CD4-positive, alpha-beta T cell treated with Interleukin-4 for 4 hours (primary cell): ENCODE results near the gene C5orf15.
"Not testable (repeated sequence)": the region's sequence is repeated elsewhere in the genome, so short reads cannot be mapped to it uniquely, and the experiment has no call there.

ENCODE experiments used
- DNase-seq: peaks from one replicate; pipeline ENCODE4 v3.0.0-alpha.2; 2020

C5orf15 gene

GRCh38 chr5:133935991-133936650 lies 32.3 kb downstream of the C5orf15 start:
- DNase-seq, result not testable (repeated sequence)

- no peak for DNase-seq
These were observed 32.8 kb downstream of the C5orf15 start for GRCh38 chr5:133935667-133935940.

GRCh38 chr5:133934822-133935666 lies 33.4 kb downstream of the C5orf15 start:
- DNase-seq, result no peak

- no peak for DNase-seq
These were observed 34.1 kb downstream of the C5orf15 start for GRCh38 chr5:133934311-133934710.

- no peak for DNase-seq
These were observed 34.6 kb downstream of the C5orf15 start for GRCh38 chr5:133933670-133934295.

GRCh38 chr5:133933169-133933509 lies 35.3 kb downstream of the C5orf15 start:
- no peak for DNase-seq

- peak; percentile 5 for DNase-seq
These were observed 35.8 kb downstream of the C5orf15 start for GRCh38 chr5:133932441-133933168.

GRCh38 chr5:133931546-133931945 lies 36.9 kb downstream of the C5orf15 start:
- DNase-seq, result no peak

GRCh38 chr5:133930813-133931090 lies 37.7 kb downstream of the C5orf15 start:
- no peak for DNase-seq

- peak; percentile 37 for DNase-seq
These were observed 38.2 kb downstream of the C5orf15 start for GRCh38 chr5:133930061-133930812.

- DNase-seq, result no peak
These were observed 39.6 kb downstream of the C5orf15 start for GRCh38 chr5:133928587-133929393.

GRCh38 chr5:133927300-133928180 lies 40.9 kb downstream of the C5orf15 start:
- no peak for DNase-seq

- no peak for DNase-seq
These were observed 41.7 kb downstream of the C5orf15 start for GRCh38 chr5:133926489-133927299.

GRCh38 chr5:133925866-133926488 lies 42.4 kb downstream of the C5orf15 start:
- no peak for DNase-seq

GRCh38 chr5:133925269-133925668 lies 43.2 kb downstream of the C5orf15 start:
- no peak for DNase-seq

- no peak for DNase-seq
These were observed 44.1 kb downstream of the C5orf15 start for GRCh38 chr5:133924221-133924920.

- DNase-seq, result no peak
These were observed 46.4 kb downstream of the C5orf15 start for GRCh38 chr5:133921979-133922378.

- DNase-seq, result no peak
These were observed 47.4 kb downstream of the C5orf15 start for GRCh38 chr5:133921069-133921468.
